SU-DHL-6 (cell line): ENCODE data around the gene TNIK.

Experiments used
- H2AFZ ChIP-seq: fragments of 200-600 bp; sonication (generic); 2 replicates; pipeline ENCODE4 v1.6.1; 2014; ENCODE audit warnings: low read depth, mild to moderate bottlenecking, moderate library complexity, mixed read lengths, antibody characterized with exemption, low read length; ENCODE audit not compliant: severe bottlenecking
- H3F3A ChIP-seq: fragments of 200-600 bp; shearing (Covaris generic); 2 replicates; pipeline ENCODE4 v1.6.0; 2016; ENCODE audit warnings: antibody characterized with exemption, mild to moderate bottlenecking; ENCODE audit not compliant: insufficient read depth
- H3K27ac ChIP-seq: fragments of 200-600 bp; sonication (generic); 2 replicates; pipeline ENCODE4 v1.5.1; 2016; ENCODE audit warnings: low read depth, mild to moderate bottlenecking, low read length, moderate library complexity, mixed read lengths
- H3K27me3 ChIP-seq: fragments of 200-600 bp; sonication (generic), shearing (Covaris generic); 2 replicates; pipeline ENCODE4 v1.6.0; 2014; ENCODE audit warnings: mild to moderate bottlenecking, low read length
- H3K36me3 ChIP-seq: fragments of 200-600 bp; sonication (generic); 2 replicates; pipeline ENCODE4 v1.6.1; 2014; ENCODE audit warnings: mild to moderate bottlenecking, low read length, mixed read lengths
- H3K4me2 ChIP-seq: fragments of 300-600, 200-600 bp; shearing (Covaris generic), sonication (generic); 2 replicates; pipeline ENCODE4 v1.6.0; 2014; ENCODE audit warnings: low read length, low read depth, mild to moderate bottlenecking; ENCODE audit not compliant: poor library complexity, severe bottlenecking
- H3K4me3 ChIP-seq: fragments of 200-600 bp; sonication (generic); 2 replicates; pipeline ENCODE4 v1.5.1; 2014; ENCODE audit warnings: antibody characterized with exemption, low read length, mild to moderate bottlenecking, mixed read lengths; ENCODE audit not compliant: insufficient read depth, poor library complexity, severe bottlenecking
- H3K79me2 ChIP-seq: fragments of 200-600 bp; sonication (generic); 2 replicates; pipeline ENCODE4 v1.6.1; 2014; ENCODE audit warnings: mild to moderate bottlenecking, low read length, moderate library complexity; ENCODE audit not compliant: insufficient read depth
- H3K9ac ChIP-seq: fragments of 200-600 bp; sonication (generic); 2 replicates; pipeline ENCODE4 v1.7.0; 2014; ENCODE audit warnings: mild to moderate bottlenecking, low read length
- H3K9me2 ChIP-seq: fragments of 200-600 bp; sonication (generic); replicated peaks from 2 replicates; pipeline ENCODE4 v1.6.1; 2014; ENCODE audit warnings: low read length; ENCODE audit not compliant: insufficient read depth
- H3K9me3 ChIP-seq: fragments of 200-600 bp; sonication (generic); 2 replicates; pipeline ENCODE4 v1.6.1; 2014; ENCODE audit warnings: low read length, mixed read lengths; ENCODE audit not compliant: insufficient read depth
- H4K20me1 ChIP-seq: fragments of 200-600 bp; sonication (generic); 2 replicates; pipeline ENCODE4 v1.6.1; 2014; ENCODE audit warnings: low read depth, mild to moderate bottlenecking, antibody characterized with exemption, low read length, moderate library complexity, mixed read lengths
- EZH2phosphoT487 ChIP-seq: fragments of 200-600 bp; sonication (generic), shearing (Covaris generic); conservative IDR thresholded peaks from 2 replicates; pipeline ENCODE4 v1.6.1; 2018; ENCODE audit warnings: mild to moderate bottlenecking, antibody characterized with exemption, low read length, moderate library complexity, mixed read lengths
- TF ChIP-seq, protein P1 (sequence below): fragments of 200-600 bp; sonication (generic); IDR thresholded peaks from one replicate; pipeline ENCODE4 v1.5.1; 2017; ENCODE audit warnings: antibody characterized with exemption, mild to moderate bottlenecking, low read length, moderate library complexity; ENCODE audit not compliant: insufficient read depth, poor library complexity, severe bottlenecking

The TNIK gene

DNA sequence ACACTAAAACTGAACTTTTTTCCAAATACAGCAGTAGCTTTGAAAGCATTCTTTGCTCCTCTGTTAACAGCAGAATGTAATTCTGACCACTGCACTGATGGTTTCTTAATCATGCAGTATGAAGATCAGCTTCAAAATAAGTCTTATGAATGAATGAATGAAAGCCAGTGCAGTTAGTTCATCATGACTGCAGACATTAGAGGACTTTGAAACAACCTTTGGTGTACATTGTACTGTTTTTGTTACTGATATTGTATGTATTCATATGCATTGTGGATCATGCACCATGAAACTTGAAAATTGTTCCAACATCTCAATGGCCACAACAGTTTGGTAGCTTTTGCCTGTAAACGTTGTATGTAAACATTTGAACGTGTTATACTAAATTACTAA, 1.3 kb upstream of the TNIK start:
- H3K27ac ChIP-seq: no peak overlapping the region

DNA sequence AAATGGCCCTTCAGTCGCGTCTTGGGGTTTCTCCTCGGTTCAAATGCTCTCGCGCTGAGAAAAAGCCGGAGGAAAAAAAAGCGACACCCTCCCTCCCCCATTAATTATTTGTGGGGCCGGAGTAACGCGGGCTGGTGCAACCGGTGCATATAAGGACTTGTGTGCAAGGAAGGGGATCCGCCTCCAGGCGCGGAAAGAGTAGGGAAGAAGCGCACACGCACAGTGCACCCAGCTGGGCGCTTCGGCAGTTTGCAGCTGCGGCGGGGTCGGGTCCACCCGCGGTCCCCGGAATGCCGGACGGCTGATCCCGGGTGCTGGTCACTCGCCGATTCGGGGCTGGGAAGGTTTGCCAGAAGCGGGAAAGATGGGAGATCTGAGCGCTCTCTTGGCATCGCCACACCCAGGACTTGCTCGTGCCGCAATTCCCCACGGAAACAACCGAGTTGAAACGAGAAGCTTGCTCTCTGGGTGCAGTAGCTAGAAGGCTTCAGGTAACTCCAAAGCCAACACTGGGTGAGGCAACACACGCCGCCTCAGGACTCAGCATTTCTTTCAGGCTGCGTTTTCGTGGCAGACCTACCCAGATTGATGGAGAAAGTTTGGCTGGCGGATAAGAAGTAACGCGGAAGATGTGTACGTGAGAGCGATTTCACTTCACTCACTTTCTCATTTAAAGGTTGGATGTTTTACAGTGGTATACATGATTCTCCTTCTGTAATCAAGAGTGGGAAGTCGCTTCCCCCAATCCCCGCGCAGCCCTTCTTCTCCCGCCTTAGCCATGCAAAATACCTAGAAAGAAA, 720 bp upstream of the TNIK start:
- Histone ChIP-seq H3K27me3 (no peaks in the 10 kb centered on the region), H3F3A (no peaks in the 10 kb centered on the region), H3K79me2 (no peaks in the 10 kb centered on the region), H3K9ac (peak overlapping the region; percentile 21; the same call in 1 of the 2 replicates), H3K36me3 (no peaks in the 10 kb centered on the region), H2AFZ (peak overlapping the region; percentile 37), H3K4me3 (peak overlapping the region; percentile 46), H3K9me2 (no peaks in the 10 kb centered on the region), H3K9me3 (no peaks in the 10 kb centered on the region), H4K20me1 (no peaks in the 10 kb centered on the region), H3K4me2 (peak overlapping the region; percentile 59), H3K27ac (no peak overlapping the region)
- TF ChIP-seq EZH2phosphoT487: no peak
- TF ChIP-seq, protein P1, sequence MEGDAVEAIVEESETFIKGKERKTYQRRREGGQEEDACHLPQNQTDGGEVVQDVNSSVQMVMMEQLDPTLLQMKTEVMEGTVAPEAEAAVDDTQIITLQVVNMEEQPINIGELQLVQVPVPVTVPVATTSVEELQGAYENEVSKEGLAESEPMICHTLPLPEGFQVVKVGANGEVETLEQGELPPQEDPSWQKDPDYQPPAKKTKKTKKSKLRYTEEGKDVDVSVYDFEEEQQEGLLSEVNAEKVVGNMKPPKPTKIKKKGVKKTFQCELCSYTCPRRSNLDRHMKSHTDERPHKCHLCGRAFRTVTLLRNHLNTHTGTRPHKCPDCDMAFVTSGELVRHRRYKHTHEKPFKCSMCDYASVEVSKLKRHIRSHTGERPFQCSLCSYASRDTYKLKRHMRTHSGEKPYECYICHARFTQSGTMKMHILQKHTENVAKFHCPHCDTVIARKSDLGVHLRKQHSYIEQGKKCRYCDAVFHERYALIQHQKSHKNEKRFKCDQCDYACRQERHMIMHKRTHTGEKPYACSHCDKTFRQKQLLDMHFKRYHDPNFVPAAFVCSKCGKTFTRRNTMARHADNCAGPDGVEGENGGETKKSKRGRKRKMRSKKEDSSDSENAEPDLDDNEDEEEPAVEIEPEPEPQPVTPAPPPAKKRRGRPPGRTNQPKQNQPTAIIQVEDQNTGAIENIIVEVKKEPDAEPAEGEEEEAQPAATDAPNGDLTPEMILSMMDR: no peak

More for the DNA sequence above, 1.3 kb upstream of the TNIK start:
- Histone ChIP-seq H3K9ac (no peak overlapping the region), H3K9me2 (no peaks in the 10 kb centered on the region), H3K36me3 (no peaks in the 10 kb centered on the region), H3F3A (no peaks in the 10 kb centered on the region), H3K4me2 (no peak overlapping the region), H3K27me3 (no peaks in the 10 kb centered on the region), H4K20me1 (no peaks in the 10 kb centered on the region), H3K9me3 (no peaks in the 10 kb centered on the region), H3K79me2 (no peaks in the 10 kb centered on the region), H3K4me3 (no peak overlapping the region), H2AFZ (no peak overlapping the region)
- no peak for TF ChIP-seq EZH2phosphoT487
- TF ChIP-seq, protein P1: no peak

DNA sequence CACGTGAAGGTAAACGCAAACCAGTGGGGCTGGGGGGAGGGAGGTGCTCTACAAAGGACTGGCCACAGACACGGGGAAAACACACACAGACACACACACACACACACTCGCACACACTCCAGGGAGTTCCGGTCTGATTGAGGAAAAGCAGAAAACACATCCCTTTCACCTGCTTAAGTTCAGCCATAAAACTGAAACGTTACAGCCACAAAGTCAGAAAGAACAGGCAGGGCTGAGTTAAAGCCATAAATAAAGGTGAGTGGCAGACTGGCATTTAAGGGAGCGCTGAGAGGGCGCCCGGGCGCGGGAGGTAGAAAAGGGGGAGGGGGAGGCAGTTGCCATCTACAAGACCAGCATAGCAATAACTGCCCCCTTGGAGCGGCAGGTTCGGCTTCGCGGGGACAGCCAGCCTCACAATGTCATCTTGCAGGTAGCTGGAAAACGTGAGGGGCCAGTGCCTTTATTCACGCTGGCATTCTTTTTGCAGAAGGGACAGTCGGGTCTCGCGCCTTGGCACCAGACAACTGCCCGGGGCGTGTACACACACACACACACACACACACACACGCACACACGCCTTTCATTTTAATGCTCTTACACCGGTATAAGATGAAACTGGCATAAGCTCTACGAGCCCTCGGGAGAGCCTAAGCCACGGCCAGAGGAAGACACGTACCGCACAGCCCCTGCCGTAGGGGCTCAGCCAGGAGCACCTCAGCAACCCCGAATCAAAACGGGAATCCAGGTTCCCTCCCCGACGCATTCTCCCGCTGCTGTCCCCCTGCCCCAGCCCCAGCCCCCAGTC, 866 bp downstream of the TNIK start:
- Histone ChIP-seq H3K79me2 (no peaks in the 10 kb centered on the region), H3K27ac (no peak overlapping the region), H2AFZ (no peak overlapping the region), H3K9ac (no peak overlapping the region), H3K4me2 (peak overlapping the region; percentile 59), H3K9me3 (no peaks in the 10 kb centered on the region), H3K36me3 (no peaks in the 10 kb centered on the region), H3K4me3 (no peak overlapping the region), H3F3A (no peaks in the 10 kb centered on the region), H3K9me2 (no peaks in the 10 kb centered on the region), H3K27me3 (no peaks in the 10 kb centered on the region), H4K20me1 (no peaks in the 10 kb centered on the region)
- TF ChIP-seq EZH2phosphoT487: no peak
- TF ChIP-seq, protein P1: no peak
